ENCODE data around the gene IL27RA.

IL27RA gene

GRCh38 chr19:14086098-14086497 is 54.5 kb downstream of the IL27RA start:
- no peak for ATAC-seq
- TF ChIP-seq ZNF70 (CRISPR knock-in tag; IDR thresholded peaks at IDR 0.05), result no peak
- TF ChIP-seq ZFP30 (CRISPR knock-in tag; IDR thresholded peaks at IDR 0.05), result no peak
- TF ChIP-seq TOX (CRISPR knock-in tag; IDR thresholded peaks at IDR 0.05; ENCODE audit: borderline replicate concordance), result no peak
- TF ChIP-seq TSHZ2 (CRISPR knock-in tag; IDR thresholded peaks at IDR 0.05), result no peak
- TF ChIP-seq ZNF8 (CRISPR knock-in tag; IDR thresholded peaks at IDR 0.05), result no peak
- no peak for TF ChIP-seq BACH2 (CRISPR knock-in tag; IDR thresholded peaks at IDR 0.05; ENCODE audit: borderline replicate concordance)
- TF ChIP-seq, protein P1, sequence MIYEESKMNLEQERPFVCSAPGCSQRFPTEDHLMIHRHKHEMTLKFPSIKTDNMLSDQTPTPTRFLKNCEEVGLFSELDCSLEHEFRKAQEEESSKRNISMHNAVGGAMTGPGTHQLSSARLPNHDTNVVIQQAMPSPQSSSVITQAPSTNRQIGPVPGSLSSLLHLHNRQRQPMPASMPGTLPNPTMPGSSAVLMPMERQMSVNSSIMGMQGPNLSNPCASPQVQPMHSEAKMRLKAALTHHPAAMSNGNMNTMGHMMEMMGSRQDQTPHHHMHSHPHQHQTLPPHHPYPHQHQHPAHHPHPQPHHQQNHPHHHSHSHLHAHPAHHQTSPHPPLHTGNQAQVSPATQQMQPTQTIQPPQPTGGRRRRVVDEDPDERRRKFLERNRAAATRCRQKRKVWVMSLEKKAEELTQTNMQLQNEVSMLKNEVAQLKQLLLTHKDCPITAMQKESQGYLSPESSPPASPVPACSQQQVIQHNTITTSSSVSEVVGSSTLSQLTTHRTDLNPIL (CRISPR knock-in tag; IDR thresholded peaks at IDR 0.05; ENCODE audit: low read depth), result no peak
- no peak for TF ChIP-seq ARNTL (CRISPR knock-in tag; IDR thresholded peaks at IDR 0.05; ENCODE audit: borderline replicate concordance, low read depth)
- no peak for TF ChIP-seq CSDC2 (CRISPR knock-in tag; IDR thresholded peaks at IDR 0.05)
- TF ChIP-seq, protein P2, sequence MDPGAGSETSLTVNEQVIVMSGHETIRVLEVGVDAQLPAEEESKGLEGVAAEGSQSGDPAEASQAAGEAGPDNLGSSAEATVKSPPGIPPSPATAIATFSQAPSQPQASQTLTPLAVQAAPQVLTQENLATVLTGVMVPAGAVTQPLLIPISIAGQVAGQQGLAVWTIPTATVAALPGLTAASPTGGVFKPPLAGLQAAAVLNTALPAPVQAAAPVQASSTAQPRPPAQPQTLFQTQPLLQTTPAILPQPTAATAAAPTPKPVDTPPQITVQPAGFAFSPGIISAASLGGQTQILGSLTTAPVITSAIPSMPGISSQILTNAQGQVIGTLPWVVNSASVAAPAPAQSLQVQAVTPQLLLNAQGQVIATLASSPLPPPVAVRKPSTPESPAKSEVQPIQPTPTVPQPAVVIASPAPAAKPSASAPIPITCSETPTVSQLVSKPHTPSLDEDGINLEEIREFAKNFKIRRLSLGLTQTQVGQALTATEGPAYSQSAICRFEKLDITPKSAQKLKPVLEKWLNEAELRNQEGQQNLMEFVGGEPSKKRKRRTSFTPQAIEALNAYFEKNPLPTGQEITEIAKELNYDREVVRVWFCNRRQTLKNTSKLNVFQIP (CRISPR knock-in tag; IDR thresholded peaks at IDR 0.05; ENCODE audit: borderline replicate concordance, low read depth), result no peak
- no peak for TF ChIP-seq CSRNP3 (CRISPR knock-in tag; IDR thresholded peaks at IDR 0.05)
- TF ChIP-seq ESRRG (CRISPR knock-in tag; IDR thresholded peaks at IDR 0.05), result no peak
- TF ChIP-seq GLIS3 (CRISPR knock-in tag; IDR thresholded peaks at IDR 0.05), result no peak
- no peak for TF ChIP-seq ISL1 (CRISPR knock-in tag; IDR thresholded peaks at IDR 0.05)
- TF ChIP-seq TCF4 (CRISPR knock-in tag; IDR thresholded peaks at IDR 0.05; ENCODE audit: borderline replicate concordance), result no peak
- TF ChIP-seq, protein P3, sequence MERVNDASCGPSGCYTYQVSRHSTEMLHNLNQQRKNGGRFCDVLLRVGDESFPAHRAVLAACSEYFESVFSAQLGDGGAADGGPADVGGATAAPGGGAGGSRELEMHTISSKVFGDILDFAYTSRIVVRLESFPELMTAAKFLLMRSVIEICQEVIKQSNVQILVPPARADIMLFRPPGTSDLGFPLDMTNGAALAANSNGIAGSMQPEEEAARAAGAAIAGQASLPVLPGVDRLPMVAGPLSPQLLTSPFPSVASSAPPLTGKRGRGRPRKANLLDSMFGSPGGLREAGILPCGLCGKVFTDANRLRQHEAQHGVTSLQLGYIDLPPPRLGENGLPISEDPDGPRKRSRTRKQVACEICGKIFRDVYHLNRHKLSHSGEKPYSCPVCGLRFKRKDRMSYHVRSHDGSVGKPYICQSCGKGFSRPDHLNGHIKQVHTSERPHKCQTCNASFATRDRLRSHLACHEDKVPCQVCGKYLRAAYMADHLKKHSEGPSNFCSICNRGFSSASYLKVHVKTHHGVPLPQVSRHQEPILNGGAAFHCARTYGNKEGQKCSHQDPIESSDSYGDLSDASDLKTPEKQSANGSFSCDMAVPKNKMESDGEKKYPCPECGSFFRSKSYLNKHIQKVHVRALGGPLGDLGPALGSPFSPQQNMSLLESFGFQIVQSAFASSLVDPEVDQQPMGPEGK (CRISPR knock-in tag; IDR thresholded peaks at IDR 0.05; ENCODE audit: borderline replicate concordance), result no peak
- TF ChIP-seq RARB (CRISPR knock-in tag; IDR thresholded peaks at IDR 0.05), result no peak
- TF ChIP-seq OSR1 (CRISPR knock-in tag; IDR thresholded peaks at IDR 0.05), result no peak

DNA sequence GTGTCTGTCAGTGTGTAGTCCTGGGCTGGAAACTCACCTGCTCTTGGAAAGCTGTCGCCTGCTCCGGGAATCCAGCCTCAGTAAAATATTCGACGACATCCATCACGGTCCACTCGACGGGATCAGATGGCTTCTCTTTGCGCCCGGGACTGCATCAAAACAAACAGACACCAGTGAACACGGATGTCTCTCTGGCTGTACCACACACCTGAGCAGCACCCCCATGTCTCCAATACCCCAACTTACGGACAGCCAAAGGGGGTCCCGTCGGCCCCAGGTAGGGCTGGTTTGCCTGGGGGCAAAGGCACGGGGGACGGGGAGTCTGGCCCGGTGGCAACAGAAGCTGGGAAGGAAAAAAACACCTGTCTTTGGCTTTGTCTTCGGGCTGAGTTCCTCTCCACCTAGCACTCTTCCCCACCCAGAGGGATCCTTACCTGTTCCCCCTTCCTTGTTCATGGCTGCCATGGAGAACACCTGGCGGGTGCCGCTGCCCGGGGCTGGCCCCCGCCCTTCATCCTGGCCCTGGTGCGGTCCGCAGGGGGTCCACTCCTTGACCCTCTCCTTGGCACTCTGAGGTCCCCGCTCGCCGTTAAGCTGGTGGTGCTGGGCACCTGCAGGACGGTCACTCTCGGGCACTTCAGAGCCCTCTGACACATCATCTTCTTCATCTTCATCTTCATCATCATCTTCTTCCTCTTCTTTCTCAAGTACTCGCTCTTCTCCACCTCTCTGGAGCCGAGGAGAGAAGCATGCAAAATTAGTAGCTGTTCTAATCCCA is 57.3 kb downstream of the IL27RA start:
- no peak for ATAC-seq
- TF ChIP-seq ZNF565 (CRISPR knock-in tag; conservative IDR thresholded peaks at IDR 0.05; ENCODE audit: low read depth), result no peak
- no peak for TF ChIP-seq CSDC2 (CRISPR knock-in tag; IDR thresholded peaks at IDR 0.05)
- TF ChIP-seq GLIS3 (CRISPR knock-in tag; IDR thresholded peaks at IDR 0.05), result no peak
- TF ChIP-seq ZNF70 (CRISPR knock-in tag; IDR thresholded peaks at IDR 0.05), result no peak
- TF ChIP-seq TSHZ2 (CRISPR knock-in tag; IDR thresholded peaks at IDR 0.05), result no peak
- no peak for TF ChIP-seq ESRRG (CRISPR knock-in tag; IDR thresholded peaks at IDR 0.05)
- no peak for TF ChIP-seq ZC3H10 (CRISPR knock-in tag; IDR thresholded peaks at IDR 0.05)
- no peak for TF ChIP-seq TCF4 (CRISPR knock-in tag; IDR thresholded peaks at IDR 0.05; ENCODE audit: borderline replicate concordance)
- no peak for TF ChIP-seq OSR1 (CRISPR knock-in tag; IDR thresholded peaks at IDR 0.05)
- TF ChIP-seq SNAI2 (CRISPR knock-in tag; IDR thresholded peaks at IDR 0.05), result no peak
- TF ChIP-seq, protein P2 (CRISPR knock-in tag; IDR thresholded peaks at IDR 0.05; ENCODE audit: borderline replicate concordance, low read depth), result no peak
- no peak for TF ChIP-seq BACH2 (CRISPR knock-in tag; IDR thresholded peaks at IDR 0.05; ENCODE audit: borderline replicate concordance)
- TF ChIP-seq RARB (CRISPR knock-in tag; IDR thresholded peaks at IDR 0.05), result no peak
- TF ChIP-seq, protein P1 (CRISPR knock-in tag; IDR thresholded peaks at IDR 0.05; ENCODE audit: low read depth), result no peak
- TF ChIP-seq ZFP3 (CRISPR knock-in tag; IDR thresholded peaks at IDR 0.05), result no peak
- no peak for TF ChIP-seq ZNF8 (CRISPR knock-in tag; IDR thresholded peaks at IDR 0.05)
- TF ChIP-seq ARNTL (CRISPR knock-in tag; IDR thresholded peaks at IDR 0.05; ENCODE audit: borderline replicate concordance, low read depth), result no peak
